H1 (cell line): ENCODE measurements around the gene MOB2. TPM values are rescaled to one million over a fixed set of nuclear protein-coding genes. Genes with fewer than 3 reads are reported as not detected.

Source experiments
- CTCF ChIA-PET: fragments of 300-600 bp; sonication (Branson Sonifier 250); formaldehyde crosslinking; loops from one replicate; lab custom pipeline; 2021; ENCODE audit not compliant: partially characterized antibody; lab: Charles Lee
- POLR2A ChIA-PET: fragments of 300-600 bp; sonication (Branson Sonifier 250); formaldehyde crosslinking; loops from one replicate; lab custom pipeline; 2021; ENCODE audit warnings: inconsistent platforms; ENCODE audit not compliant: partially characterized antibody; lab: Charles Lee
- DNase-seq, 2 experiments: peaks; one replicate each; pipeline versions ENCODE4 v3.0.0 to v3.0.0-alpha.2; 2010 to 2022; ENCODE audit warnings: low spot score in 2 of 2, low read depth in 1 of 2, mixed read lengths in 1 of 2
- FAIRE-seq: peaks from 2 replicates; lab custom pipeline; 2011; peaks lifted over from hg19 to GRCh38; lab: Jason Lieb, UNC
- H2AFZ ChIP-seq: 2 replicates; pipeline ENCODE4 v1.8.1; 2012; ENCODE audit warnings: low read length, inconsistent platforms
- H2AK5ac ChIP-seq: 2 replicates; pipeline ENCODE4 v1.6.1; 2013; ENCODE audit warnings: low read depth, low read length
- H2BK120ac ChIP-seq: replicated peaks from 2 replicates; pipeline ENCODE3; 2013; ENCODE audit warnings: low read depth, low read length, inconsistent platforms
- H2BK12ac ChIP-seq: 2 replicates; pipeline ENCODE4 v1.6.1; 2013; ENCODE audit warnings: low read depth, low read length
- H2BK15ac ChIP-seq: 2 replicates; pipeline ENCODE4 v1.6.1; 2013; ENCODE audit warnings: low read length
- H2BK20ac ChIP-seq: 2 replicates; pipeline ENCODE4 v1.6.1; 2013; ENCODE audit warnings: low read length
- H2BK5ac ChIP-seq: 2 replicates; pipeline ENCODE4 v1.6.1; 2013; ENCODE audit warnings: low read depth, low read length
- H3K14ac ChIP-seq: 2 replicates; pipeline ENCODE4 v1.6.1; 2013; ENCODE audit warnings: inconsistent platforms; ENCODE audit not compliant: insufficient read length
- H3K18ac ChIP-seq: 2 replicates; pipeline ENCODE4 v1.6.1; 2013; ENCODE audit warnings: low read length; ENCODE audit errors: extremely low read depth
- H3K23ac ChIP-seq: 2 replicates; pipeline ENCODE4 v1.6.1; 2013; ENCODE audit warnings: inconsistent platforms; ENCODE audit not compliant: insufficient read length
- H3K23me2 ChIP-seq: 2 replicates; pipeline ENCODE4 v1.6.1; 2013; ENCODE audit warnings: low read depth, low read length
- H3K27ac ChIP-seq: 2 replicates; pipeline ENCODE4 v1.6.1; 2011; ENCODE audit warnings: low read depth, low read length, inconsistent platforms
- H3K27me3 ChIP-seq, 4 experiments: replicated peaks in 1 of 4; 1 replicate in 1 of 4; 2 replicates in 3 of 4; pipeline versions ENCODE4 v1.6.1 to v1.8.1; 2011 to 2013; ENCODE audit warnings: low read length in 3 of 4, mild to moderate bottlenecking in 3 of 4, inconsistent platforms in 2 of 4, mixed read lengths in 2 of 4, moderate library complexity in 1 of 4; ENCODE audit not compliant: control insufficient read depth in 3 of 4, insufficient read depth in 3 of 4; ENCODE audit errors: extremely low read depth in 1 of 4
- H3K36me3 ChIP-seq, 4 experiments: 2 replicates each; pipeline versions ENCODE4 v1.6.1 to v1.8.1; 2011 to 2013; ENCODE audit warnings: mild to moderate bottlenecking in 4 of 4, low read length in 3 of 4, moderate library complexity in 2 of 4, control low read depth in 1 of 4, inconsistent platforms in 1 of 4; ENCODE audit not compliant: insufficient read depth in 4 of 4, control insufficient read depth in 2 of 4
- H3K4ac ChIP-seq: replicated peaks from 2 replicates; pipeline ENCODE3; 2013; ENCODE audit warnings: low read length, low read depth, mixed read lengths, inconsistent platforms; ENCODE audit not compliant: insufficient read length
- H3K4me1 ChIP-seq, 4 experiments: replicated peaks in 1 of 4; 1 replicate in 1 of 4; 2 replicates in 3 of 4; pipeline versions ENCODE4 v1.6.1 to v1.8.1; 2011 to 2013; ENCODE audit warnings: low read length in 3 of 4, inconsistent platforms in 2 of 4, mixed read lengths in 1 of 4; ENCODE audit not compliant: insufficient read depth in 4 of 4, control insufficient read depth in 3 of 4
- H3K4me2 ChIP-seq, 2 experiments: 2 replicates each; pipeline versions ENCODE4 v1.6.1 to v1.8.1; 2011 to 2013; ENCODE audit warnings: low read depth in 2 of 2, low read length in 2 of 2, control low read depth in 1 of 2, inconsistent platforms in 1 of 2, mild to moderate bottlenecking in 1 of 2; ENCODE audit not compliant: insufficient read depth in 1 of 2
- H3K4me3 ChIP-seq, 4 experiments: fragments of 200-600, 300-600 bp in 1 of 4; sonication (generic), shearing (Covaris generic), sonication (Bioruptor Twin) in 1 of 4; 2 replicates each; pipeline versions ENCODE4 v1.5.1 to v1.8.1; 2011 to 2016; ENCODE audit warnings: low read length in 4 of 4, low read depth in 3 of 4, control low read depth in 2 of 4, inconsistent platforms in 2 of 4, mild to moderate bottlenecking in 2 of 4, mixed read lengths in 1 of 4, moderate library complexity in 1 of 4; ENCODE audit not compliant: insufficient read depth in 2 of 4; ENCODE audit errors: extremely low read depth in 1 of 4
- H3K56ac ChIP-seq: replicated peaks from 2 replicates; pipeline ENCODE3; 2013; ENCODE audit warnings: low read depth, mild to moderate bottlenecking, mixed read lengths, low read length, inconsistent platforms; ENCODE audit not compliant: insufficient read length
- H3K79me1 ChIP-seq: 2 replicates; pipeline ENCODE4 v1.6.1; 2013; ENCODE audit warnings: low read depth, low read length, control low read depth
- H3K79me2 ChIP-seq, 2 experiments: 2 replicates each; pipeline versions ENCODE4 v1.6.1 to v1.8.1; 2012 to 2013; ENCODE audit warnings: low read length in 2 of 2, mild to moderate bottlenecking in 2 of 2, inconsistent platforms in 1 of 2; ENCODE audit not compliant: insufficient read depth in 2 of 2, control insufficient read depth in 1 of 2
- H3K9ac ChIP-seq, 4 experiments: replicated peaks in 1 of 4; 1 replicate in 1 of 4; 2 replicates in 3 of 4; pipeline versions ENCODE4 v1.6.1 to v1.8.1; 2011 to 2013; ENCODE audit warnings: low read depth in 3 of 4, low read length in 3 of 4, control low read depth in 2 of 4, mild to moderate bottlenecking in 2 of 4, moderate library complexity in 2 of 4, inconsistent platforms in 1 of 4; ENCODE audit errors: extremely low read depth in 1 of 4
- H3K9me3 ChIP-seq, 2 experiments: 2 replicates each; pipeline versions ENCODE4 v1.6.1 to v1.8.1; 2012 to 2013; ENCODE audit warnings: mild to moderate bottlenecking in 2 of 2, moderate library complexity in 2 of 2, control low read depth in 1 of 2, inconsistent platforms in 1 of 2, low read depth in 1 of 2, low read length in 1 of 2, mixed read lengths in 1 of 2; ENCODE audit not compliant: insufficient read depth in 2 of 2
- H4K20me1 ChIP-seq, 2 experiments: replicated peaks in 1 of 2; 2 replicates each; pipeline versions ENCODE3 to v1.8.1; 2011 to 2013; ENCODE audit warnings: inconsistent platforms in 2 of 2, low read length in 2 of 2, mild to moderate bottlenecking in 1 of 2; ENCODE audit not compliant: insufficient read depth in 2 of 2, control insufficient read depth in 1 of 2
- H4K5ac ChIP-seq: 2 replicates; pipeline ENCODE4 v1.6.1; 2013; ENCODE audit warnings: low read length, low read depth, mixed read lengths, inconsistent platforms; ENCODE audit not compliant: insufficient read length
- H4K8ac ChIP-seq: 2 replicates; pipeline ENCODE4 v1.8.0; 2013; ENCODE audit warnings: mild to moderate bottlenecking, moderate library complexity, low read length, inconsistent platforms; ENCODE audit not compliant: insufficient read depth; ENCODE audit errors: extremely low read depth
- H4K91ac ChIP-seq: replicated peaks from 2 replicates; pipeline ENCODE3; 2013; ENCODE audit warnings: low read length, mixed read lengths, inconsistent platforms; ENCODE audit not compliant: insufficient read length
- CBX5 ChIP-seq: fragments of 300-800, 300-1000 bp; sonication (generic); IDR thresholded peaks from 2 replicates; pipeline ENCODE4 v1.7.1; 2016; ENCODE audit warnings: antibody characterized with exemption, low read length, low read depth
- SP1 ChIP-seq: IDR thresholded peaks from 2 replicates; pipeline ENCODE4 v1.6.1; 2011; ENCODE audit warnings: low read depth, low read length
- WGBS, 2 experiments: shearing (Covaris generic) in 1 of 2; methylation state at CpG; one replicate each; pipeline versions ENCODE4 v1.1.6 to v1.1.7; 2013 to 2015; ENCODE audit warnings: low lambda C conversion rate in 2 of 2, mixed read lengths in 2 of 2, inconsistent platforms in 1 of 2, low coverage in 1 of 2, missing lambda C conversion rate in 1 of 2; ENCODE audit not compliant: insufficient replicate concordance in 2 of 2, insufficient coverage in 1 of 2, insufficient read length in 1 of 2; ENCODE audit errors: extremely low coverage in 1 of 2, missing lambda C conversion rate in 1 of 2; 5-methylcytosine and 5-hydroxymethylcytosine counted together
- polyA plus RNA-seq, 7 experiments: library from polyadenylated mRNA; depleted of rRNA in 3 of 7; stranded (reverse) in 5 of 7; unstranded in 2 of 7; fragments of >200 nt in 5 of 7; fragments of 200-250 nt in 2 of 7; gene quantifications; 1 replicate in 5 of 7; 2 replicates in 1 of 7; 4 replicates in 1 of 7; pipeline versions ENCODE4 v1.2.1 to v1.2.3, GENCODE V29; 2011 to 2013; ENCODE audit warnings: missing spikeins in 2 of 7, mixed read lengths in 2 of 7
- total RNA-seq: library from RNA; stranded (reverse); fragmentation: NEBNext Ultra II Directional; extraction: Animal tissue kit (Norgen Biotek cat#: 25700); gene quantifications from 2 replicates; pipeline ENCODE4 v1.2.1, GENCODE V29; 2021

MOB2 gene
- total and polyA plus RNA-seq, 2 of the 8 experiments (the other 6 are each of a cell fraction or from before 2014, with no cell fraction given): 18.6 to 28.2 TPM

DNA sequence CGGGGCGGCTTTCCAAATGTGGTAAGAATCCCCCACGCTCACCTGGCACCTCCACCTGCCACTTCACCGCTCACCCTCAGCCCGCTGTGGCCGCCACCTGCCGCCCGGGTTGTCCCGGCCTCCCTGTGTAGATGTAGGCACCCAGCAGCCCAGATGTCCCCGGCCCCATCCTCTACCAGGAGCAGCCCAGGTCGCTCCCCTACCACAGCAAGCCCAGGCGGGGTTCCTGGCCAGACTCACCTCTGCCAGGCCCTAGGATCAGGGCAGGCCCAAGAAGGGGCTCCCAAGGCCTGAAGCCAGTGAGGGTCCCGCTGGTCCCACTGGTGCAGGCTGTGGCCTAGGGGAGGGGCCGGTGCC, 27.4 kb downstream of the MOB2 start:
- 89% methylated on average over 13 of the region's 14 CpGs; no CpG with 5 or more reads in 1 of the 2 experiments for WGBS, 2 experiments
- Histone ChIP-seq H3K27ac (no peak overlapping the region), H3K9ac (no peak overlapping the region)

More for the DNA sequence above, 27.4 kb downstream of the MOB2 start:
- H4K91ac ChIP-seq: no peak overlapping the region
- POLR2A ChIA-PET: no interaction called here
- TF ChIP-seq CBX5: no peak
- no peak for TF ChIP-seq SP1
- TF ChIP-seq, all 59 proteins: peak for 0
- DNase-seq (no peak), FAIRE-seq (no peak)
- no peak overlapping the region for H2BK120ac ChIP-seq
- H2BK5ac ChIP-seq: no peak overlapping the region
- H3K18ac ChIP-seq: no peak overlapping the region
- H3K56ac ChIP-seq: no peak overlapping the region
- H3K9me3 ChIP-seq: peaks cover 0 to 4% of the 10 kb centered on the region in 2 experiments; a peak in 1 of 4 replicates
- peaks cover 0 to 6% (median 2%) of the 10 kb centered on the region in 4 experiments; a peak in 2 of 7 replicates for H3K4me1 ChIP-seq
- H3K23ac ChIP-seq: no peak overlapping the region
- no peak overlapping the region for H3K4me2 ChIP-seq
- H2AK5ac ChIP-seq: no peak overlapping the region
- no peaks in the 10 kb centered on the region for H3K79me2 ChIP-seq
- no peaks in the 10 kb centered on the region for H3K27me3 ChIP-seq
- no peak overlapping the region for H2BK20ac ChIP-seq
- no peak overlapping the region for H3K4ac ChIP-seq
- no peak overlapping the region for H3K14ac ChIP-seq
- H4K5ac ChIP-seq: no peak overlapping the region
- peaks cover 5% of the 10 kb centered on the region; the same call in 1 of the 2 replicates for H3K79me1 ChIP-seq
- H2AFZ ChIP-seq: no peak overlapping the region
- no peak overlapping the region for H2BK12ac ChIP-seq
- H3K4me3 ChIP-seq: no peak overlapping the region
- 0 out of 2 replicates have a peak overlapping the region, but pooled peaks have one; percentile 57 for H4K8ac ChIP-seq
- peaks cover 0 to 13% (median 3%) of the 10 kb centered on the region in 4 experiments; a peak in 2 of 8 replicates for H3K36me3 ChIP-seq
- H3K23me2 ChIP-seq: no peaks in the 10 kb centered on the region
- no peak overlapping the region for H2BK15ac ChIP-seq
- H4K20me1 ChIP-seq: peaks cover 0 to 9% of the 10 kb centered on the region in 2 experiments
- CTCF ChIA-PET: interaction anchor here (0.6 to 1.1 kb wide), 3 partner anchors 19 to 191 kb away, joined by 3 to 4 read pairs (median 3); no protein-coding TSS in a partner anchor
